Heart left ventricle (tissue), 13 donors: ENCODE data around the gene ALDH3A1.

Source experiments
- CTCF ChIP-seq, 12 donors: fragments of 200-600 bp; sonication (generic) in 4 of 12; IDR thresholded peaks; one replicate each; pipeline versions ENCODE4 v1.5.0 to v1.8.0; 2018 to 2022; ENCODE audit warnings: antibody characterized with exemption in 12 of 12, mild to moderate bottlenecking in 5 of 12
- POLR2A ChIP-seq, 2 donors: fragments of 450-650 bp; IDR thresholded peaks; one replicate each; pipeline ENCODE4 v1.6.1; 2017; ENCODE audit warnings: antibody characterized with exemption in 2 of 2, mild to moderate bottlenecking in 2 of 2, moderate library complexity in 2 of 2
- donor health status: ischemic (EF 13 %, LVEDD 7.1; RV severe dilation, severe dysfunction).
- donor health status: DM: no; HTN: yes; CAD: no.
- donor health status: DM: no; HTN: no; CAD: no.
- donor health status: ischemic (EF 25% LVEDD 6.9; RV normal size, moderate dysfunction).
- donor health status: ischemic (EF 25% LVEDD 5.7; RV mildly dilated, moderate dysfunction).
- donor health status: ischemic (EF 35%, LVEDD 5.7; RV mildly dilated, moderate dysfunction).
- donor health status: nonischemic (EF 11% LVEDD 7.7; RV severe dilation, severe dysfunction).
- donor health status: DM: yes; HTN: yes; CAD: no.
- donor health status: PGD.
- donor health status: ischemic (EF 29% LVEDD 5.4; RV normal size, mild dysfunction).
- donor health status: nonischemic (EF 23%, LVEDD 6.1; RV moderate dilation, normal function).

- no peak for TF ChIP-seq CTCF (IDR thresholded peaks at IDR 0.05)
- TF ChIP-seq POLR2A (IDR thresholded peaks at IDR 0.05) = no peak
Observed at GRCh38 chr17:19737305-19738072, 10.6 kb downstream of the ALDH3A1 start.
